Mucosa of rectum (tissue), 2 donors: Measurements from ENCODE around the gene PCDHA13.
"Not testable (repeated sequence)": the region's sequence is repeated elsewhere in the genome, so short reads cannot be mapped to it uniquely, and the experiment has no call there.

Experiments used
- H3K27ac ChIP-seq, 2 donors: one replicate each; pipeline ENCODE4 v1.7.0; 2013; ENCODE audit warnings: inconsistent platforms in 2 of 2, low read depth in 2 of 2, low read length in 2 of 2
- H3K27me3 ChIP-seq, 2 donors: one replicate each; pipeline ENCODE4 v1.7.0; 2013; ENCODE audit warnings: low read length in 2 of 2; ENCODE audit not compliant: control insufficient read depth in 2 of 2, insufficient read depth in 2 of 2
- H3K36me3 ChIP-seq, 2 donors: one replicate each; pipeline ENCODE4 v1.7.0; 2013; ENCODE audit warnings: low read length in 2 of 2; ENCODE audit not compliant: control insufficient read depth in 2 of 2, insufficient read depth in 2 of 2
- H3K4me1 ChIP-seq, 2 donors: one replicate each; pipeline ENCODE4 v1.7.0; 2013; ENCODE audit warnings: low read length in 2 of 2, mild to moderate bottlenecking in 1 of 2; ENCODE audit not compliant: control insufficient read depth in 2 of 2, insufficient read depth in 2 of 2
- H3K4me3 ChIP-seq, 2 donors: one replicate each; pipeline ENCODE4 v1.7.0; 2013; ENCODE audit warnings: low read length in 2 of 2
- H3K9ac ChIP-seq, 2 donors: one replicate each; pipeline ENCODE4 v1.7.0; 2013; ENCODE audit warnings: low read length in 2 of 2, low read depth in 1 of 2, mild to moderate bottlenecking in 1 of 2
- H3K9me3 ChIP-seq, 2 donors: one replicate each; pipeline ENCODE4 v1.7.0; 2013; ENCODE audit warnings: low read length in 2 of 2; ENCODE audit not compliant: control insufficient read depth in 2 of 2
- donor health status: healthy.
- donor health status: Normal muscosa, but diverticular disease.

PCDHA13 gene

GRCh38 chr5:140875085-140876065 is 6.5 kb upstream of the PCDHA13 start, which contains the start of gene PCDHA12:
PCDHA12 (plus strand) TSS chr5:140875308; CDS start chr5:140875473, 165 bp downstream.
- Histone ChIP-seq H3K9me3 (peaks cover 11 to 12% of the 10 kb centered on the region in 2 donors), H3K9ac (no peak within 1 kb of the TSS), H3K4me3 (no peak within 1 kb of the TSS), H3K4me1 (no peaks in the 10 kb centered on the region), H3K27me3 (no peaks in the 10 kb centered on the region), H3K36me3 (no peaks in the 10 kb centered on the region), H3K27ac (no peak within 1 kb of the TSS)

GRCh38 chr5:140876541-140877261 is 5.2 kb upstream of the PCDHA13 start:
- not testable (repeated sequence) for H3K4me1 ChIP-seq, H3K36me3 ChIP-seq, H3K27ac ChIP-seq, H3K9ac ChIP-seq, H3K4me3 ChIP-seq, H3K27me3 ChIP-seq
- H3K9me3 ChIP-seq = peaks cover 11 to 12% of the 10 kb centered on the region in 2 donors

GRCh38 chr5:140877262-140877581 is 4.7 kb upstream of the PCDHA13 start:
- Histone ChIP-seq H3K27me3 (no peaks in the 10 kb centered on the region), H3K27ac (no peak overlapping the region), H3K4me3 (no peak overlapping the region), H3K4me1 (no peaks in the 10 kb centered on the region), H3K9ac (no peak overlapping the region), H3K36me3 (no peaks in the 10 kb centered on the region), H3K9me3 (peaks cover 11 to 12% of the 10 kb centered on the region in 2 donors)

- H3K4me3 ChIP-seq = no peak overlapping the region
- H3K27ac ChIP-seq = no peak overlapping the region
- no peaks in the 10 kb centered on the region for H3K4me1 ChIP-seq
- H3K9ac ChIP-seq = no peak overlapping the region
- peaks cover 7% of the 10 kb centered on the region in 2 donors for H3K9me3 ChIP-seq
- H3K27me3 ChIP-seq = no peaks in the 10 kb centered on the region
- H3K36me3 ChIP-seq = no peaks in the 10 kb centered on the region
Measured at GRCh38 chr5:140882591-140882899, 621 bp downstream of the PCDHA13 start.

- Histone ChIP-seq H3K27ac (no peak overlapping the region), H3K4me3 (no peak overlapping the region), H3K36me3 (no peaks in the 10 kb centered on the region), H3K9ac (no peak overlapping the region), H3K4me1 (no peaks in the 10 kb centered on the region), H3K9me3 (peaks cover 5 to 7% of the 10 kb centered on the region in 2 donors), H3K27me3 (no peaks in the 10 kb centered on the region)
Measured at GRCh38 chr5:140883373-140883772, 1.4 kb downstream of the PCDHA13 start.

GRCh38 chr5:140883927-140884697 is 2.2 kb downstream of the PCDHA13 start:
- Histone ChIP-seq H3K4me1 (no peaks in the 10 kb centered on the region), H3K9ac (no peak overlapping the region), H3K27me3 (no peaks in the 10 kb centered on the region), H3K9me3 (peaks cover 5 to 7% of the 10 kb centered on the region in 2 donors), H3K27ac (no peak overlapping the region), H3K36me3 (no peaks in the 10 kb centered on the region), H3K4me3 (no peak overlapping the region)

- no peak overlapping the region for H3K4me3 ChIP-seq
- no peak overlapping the region for H3K9ac ChIP-seq
- H3K4me1 ChIP-seq = no peaks in the 10 kb centered on the region
- H3K9me3 ChIP-seq = no peaks in the 10 kb centered on the region
- H3K27me3 ChIP-seq = no peaks in the 10 kb centered on the region
- H3K36me3 ChIP-seq = no peaks in the 10 kb centered on the region
- H3K27ac ChIP-seq = no peak overlapping the region
Measured at GRCh38 chr5:140916325-140916724, 34.4 kb downstream of the PCDHA13 start.

GRCh38 chr5:140923601-140924000 is 41.7 kb downstream of the PCDHA13 start:
- Histone ChIP-seq H3K27ac (no peak overlapping the region), H3K4me3 (no peak overlapping the region), H3K9ac (no peak overlapping the region), H3K4me1 (no peaks in the 10 kb centered on the region), H3K36me3 (no peaks in the 10 kb centered on the region), H3K27me3 (no peaks in the 10 kb centered on the region), H3K9me3 (peaks cover 0 to 5% of the 10 kb centered on the region in 2 donors)

- H3K27me3 ChIP-seq = no peaks in the 10 kb centered on the region
Measured at GRCh38 chr5:140925806-140926442, 44.0 kb downstream of the PCDHA13 start, which contains the start of gene PCDHAC1. PCDHAC1 (plus strand) TSS chr5:140926299; CDS start chr5:140926893, 594 bp downstream.

More at GRCh38 chr5:140925806-140926442, 44.0 kb downstream of the PCDHA13 start, which contains the start of gene PCDHAC1:
- Histone ChIP-seq H3K36me3 (no peaks in the 10 kb centered on the region), H3K4me3 (peak within 1 kb of the TSS; percentile 37 to 62), H3K27ac (no peak within 1 kb of the TSS), H3K9me3 (peaks cover 0 to 5% of the 10 kb centered on the region in 2 donors), H3K9ac (no peak within 1 kb of the TSS), H3K4me1 (no peaks in the 10 kb centered on the region)
